GM19463 (cell line): ENCODE results near the gene XAGE1A.
"Not testable (repeated sequence)": the region's sequence is repeated elsewhere in the genome, so short reads cannot be mapped to it uniquely, and the experiment has no call there.

Source experiments
- ATAC-seq: cut with Tn5 transposase; IDR thresholded peaks from one replicate; pipeline ENCODE4 v1.9.1; 2021; ENCODE audit warnings: mild to moderate bottlenecking, moderate library complexity; ENCODE audit not compliant: unreplicated experiment

XAGE1A gene

GRCh38 chrX:52495545-52496418 lies at the start of gene XAGE1A:
Gene XAGE1A, plus strand, starts transcription at chrX:52495808. Its CDS starts 1,554 bp downstream, at chrX:52497362.
- not testable (repeated sequence) for ATAC-seq

- not testable (repeated sequence) for ATAC-seq
Measured at GRCh38 chrX:52452031-52452430, 43.6 kb upstream of the XAGE1A start.

- not testable (repeated sequence) for ATAC-seq
Measured at GRCh38 chrX:52471301-52471700, 24.3 kb upstream of the XAGE1A start.

- not testable (repeated sequence) for ATAC-seq
Measured at GRCh38 chrX:52496419-52496772, 788 bp downstream of the XAGE1A start.

GRCh38 chrX:52501362-52501761 lies 5.8 kb downstream of the XAGE1A start:
- ATAC-seq: not testable (repeated sequence)

- no peak for ATAC-seq
Measured at GRCh38 chrX:52504551-52504950, 8.9 kb downstream of the XAGE1A start.

GRCh38 chrX:52507331-52507730 lies 11.7 kb downstream of the XAGE1A start:
- ATAC-seq: no peak

GRCh38 chrX:52509916-52510315 lies 14.3 kb downstream of the XAGE1A start:
- ATAC-seq: no peak

GRCh38 chrX:52511126-52511525 lies 15.5 kb downstream of the XAGE1A start:
- ATAC-seq: not testable (repeated sequence)

GRCh38 chrX:52516110-52516986 lies 20.7 kb downstream of the XAGE1A start:
- ATAC-seq: not testable (repeated sequence)

GRCh38 chrX:52516987-52517325 lies 21.3 kb downstream of the XAGE1A start, which contains the start of gene XAGE1B:
Gene XAGE1B, minus strand, starts transcription at chrX:52517063. Its CDS starts 1,536 bp downstream, at chrX:52515527.
- not testable (repeated sequence) for ATAC-seq

GRCh38 chrX:52541051-52541450 lies 45.4 kb downstream of the XAGE1A start:
- not testable (repeated sequence) for ATAC-seq

GRCh38 chrX:52542311-52542710 lies 46.7 kb downstream of the XAGE1A start:
- no peak for ATAC-seq

GRCh38 chrX:52544147-52544840 lies 48.7 kb downstream of the XAGE1A start:
- ATAC-seq: no peak

- not testable (repeated sequence) for ATAC-seq
Measured at GRCh38 chrX:52548769-52549168, 53.2 kb downstream of the XAGE1A start.
